Adrenal gland (tissue), 5 donors: Measurements from ENCODE around the gene CD300LB.

Source experiments
- CTCF ChIP-seq, 6 experiments: fragments of 450-650 bp in 4 of 6; fragments of 200-600 bp in 2 of 6; sonication (generic) in 1 of 6; IDR thresholded peaks; 1 replicate in 5 of 6; 2 replicates in 1 of 6; pipeline versions ENCODE4 v1.5.1 to v1.8.0; 2016 to 2021; ENCODE audit warnings: antibody characterized with exemption in 6 of 6, mild to moderate bottlenecking in 2 of 6, moderate library complexity in 1 of 6
- POLR2A ChIP-seq, 2 donors: fragments of 450-650 bp; IDR thresholded peaks; one replicate each; pipeline ENCODE4 v1.6.1; 2017; ENCODE audit warnings: antibody characterized with exemption in 2 of 2, mild to moderate bottlenecking in 2 of 2, moderate library complexity in 1 of 2
- donor health status: DM: no; HTN: no; CAD: no.

- no peak for TF ChIP-seq CTCF (IDR thresholded peaks at IDR 0.05)
- no peak for TF ChIP-seq POLR2A (IDR thresholded peaks at IDR 0.05)
Observed at GRCh38 chr17:74569020-74570003, 38.0 kb upstream of the CD300LB start.
